GM21737 (cell line): ENCODE data around the gene ZKSCAN5.

Experiments
- ATAC-seq: cut with Tn5 transposase; IDR thresholded peaks from one replicate; pipeline ENCODE4 v1.9.1; 2021; ENCODE audit warnings: mild to moderate bottlenecking, moderate library complexity; ENCODE audit not compliant: unreplicated experiment

Gene ZKSCAN5

GRCh38 chr7:99504603-99505323 is at the start of gene ZKSCAN5:
TSS of gene ZKSCAN5 (plus strand) at chr7:99504662. CDS start at chr7:99506045, 1,383 bp downstream.
- peak; percentile 74 for ATAC-seq

GRCh38 chr7:99455874-99456273 is 48.6 kb upstream of the ZKSCAN5 start:
- no peak for ATAC-seq

- no peak for ATAC-seq
Measured at GRCh38 chr7:99456288-99456687, 48.2 kb upstream of the ZKSCAN5 start.

- no peak for ATAC-seq
Measured at GRCh38 chr7:99457050-99457649, 47.3 kb upstream of the ZKSCAN5 start.

GRCh38 chr7:99457650-99458493 is 46.6 kb upstream of the ZKSCAN5 start:
- ATAC-seq, result no peak

GRCh38 chr7:99459087-99459486 is 45.4 kb upstream of the ZKSCAN5 start:
- no peak for ATAC-seq

- no peak for ATAC-seq
Measured at GRCh38 chr7:99460651-99461050, 43.8 kb upstream of the ZKSCAN5 start.

- ATAC-seq, result no peak
Measured at GRCh38 chr7:99461221-99461620, 43.2 kb upstream of the ZKSCAN5 start.

GRCh38 chr7:99465421-99465768 is 39.1 kb upstream of the ZKSCAN5 start:
- no peak for ATAC-seq

GRCh38 chr7:99468336-99468918 is 36.0 kb upstream of the ZKSCAN5 start:
- ATAC-seq, result no peak

GRCh38 chr7:99469381-99470065 is 34.9 kb upstream of the ZKSCAN5 start:
- ATAC-seq, result no peak

- peak; percentile 96 for ATAC-seq
Measured at GRCh38 chr7:99472561-99473314, 31.7 kb upstream of the ZKSCAN5 start, which contains the start of gene ZNF789. TSS of gene ZNF789 (plus strand) at chr7:99472890. CDS start at chr7:99476457, 3,567 bp downstream.

- peak; percentile 14 for ATAC-seq
Measured at GRCh38 chr7:99473315-99473596, 31.2 kb upstream of the ZKSCAN5 start.

- no peak for ATAC-seq
Measured at GRCh38 chr7:99476107-99476506, 28.4 kb upstream of the ZKSCAN5 start.

GRCh38 chr7:99478464-99479440 is 25.7 kb upstream of the ZKSCAN5 start:
- no peak for ATAC-seq

GRCh38 chr7:99485094-99485493 is 19.4 kb upstream of the ZKSCAN5 start:
- no peak for ATAC-seq

GRCh38 chr7:99489235-99489634 is 15.2 kb upstream of the ZKSCAN5 start:
- ATAC-seq, result no peak

GRCh38 chr7:99490878-99491277 is 13.6 kb upstream of the ZKSCAN5 start:
- no peak for ATAC-seq

GRCh38 chr7:99493823-99494222 is 10.6 kb upstream of the ZKSCAN5 start:
- ATAC-seq, result no peak
